Measurements from ENCODE around the gene OR1B1.
"Not testable (repeated sequence)": the region's sequence is repeated elsewhere in the genome, so short reads cannot be mapped to it uniquely, and the experiment has no call there.

OR1B1 gene

GRCh38 chr9:122657527-122657926 lies at the start of gene OR1B1:
Gene OR1B1, minus strand, starts transcription at chr9:122657627.
- DNase-seq: no peak

DNA sequence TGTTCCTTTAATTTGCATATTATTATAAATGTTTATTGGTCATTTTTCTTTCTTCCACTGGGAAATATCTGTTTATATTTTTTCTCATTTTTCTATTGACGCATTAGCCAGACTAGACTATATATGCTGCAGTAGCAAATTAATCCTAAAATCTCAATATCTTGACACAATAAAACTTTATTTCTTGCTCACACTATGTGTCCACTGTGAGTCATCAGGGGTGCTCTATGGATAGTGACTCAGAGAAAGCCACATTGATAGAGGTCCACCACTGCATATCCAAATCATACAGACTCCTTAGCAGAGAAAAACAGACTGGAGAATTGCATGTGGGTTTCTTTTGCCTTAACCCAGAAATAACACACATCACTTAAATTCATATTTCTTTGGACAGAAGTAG lies 38.3 kb upstream of the OR1B1 start:
- DNase-seq: no peak

- DNase-seq: no peak
Measured at GRCh38 chr9:122684851-122685250, 27.4 kb upstream of the OR1B1 start.

DNA sequence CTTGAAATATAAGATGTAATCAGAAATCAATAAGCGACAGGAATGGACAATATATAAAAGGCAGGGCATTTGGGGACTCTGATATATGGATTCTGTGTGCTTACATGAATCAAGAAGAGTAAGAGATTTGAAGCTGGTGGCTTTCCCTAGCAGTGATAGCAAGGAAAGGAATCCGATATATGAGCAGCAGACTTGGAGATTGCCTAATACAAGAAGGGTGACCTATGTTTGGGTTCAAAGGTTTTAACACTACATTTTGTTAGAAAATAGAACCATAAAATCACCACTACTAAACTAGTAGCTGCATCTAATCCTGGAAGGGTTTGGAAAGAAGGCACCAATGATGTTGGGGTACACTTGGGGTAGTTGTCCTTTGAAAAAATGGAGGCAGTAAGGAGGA lies 15.1 kb upstream of the OR1B1 start:
- no peak for DNase-seq

- no peak for DNase-seq
Measured at GRCh38 chr9:122661416-122661815, 4.0 kb upstream of the OR1B1 start, which contains the start of gene OR1L1. Gene OR1L1, plus strand, starts transcription at chr9:122661716. Its CDS starts 0 bp downstream, at chr9:122661716.

GRCh38 chr9:122656378-122656777 lies 1.0 kb downstream of the OR1B1 start:
- DNase-seq: no peak

DNA sequence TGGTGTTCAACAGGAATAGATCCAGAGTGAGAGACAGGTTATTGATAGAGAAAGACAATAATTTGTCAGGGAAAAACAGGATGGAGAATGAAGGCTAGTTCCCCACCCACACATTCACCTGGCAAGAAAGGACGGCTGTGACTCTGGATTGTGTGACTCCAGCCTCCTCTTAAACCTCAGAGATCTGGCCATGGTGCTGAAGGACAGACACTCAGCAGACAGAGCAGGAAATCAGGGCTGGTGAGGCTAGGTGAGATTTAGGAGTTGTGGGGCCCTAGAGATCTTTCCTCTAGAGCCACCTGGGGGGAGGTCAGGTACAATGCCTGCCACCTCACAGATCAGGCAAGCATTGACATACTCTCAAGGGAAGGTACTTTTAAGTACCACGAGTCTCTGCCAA lies 15.2 kb downstream of the OR1B1 start:
- no peak for DNase-seq

DNA sequence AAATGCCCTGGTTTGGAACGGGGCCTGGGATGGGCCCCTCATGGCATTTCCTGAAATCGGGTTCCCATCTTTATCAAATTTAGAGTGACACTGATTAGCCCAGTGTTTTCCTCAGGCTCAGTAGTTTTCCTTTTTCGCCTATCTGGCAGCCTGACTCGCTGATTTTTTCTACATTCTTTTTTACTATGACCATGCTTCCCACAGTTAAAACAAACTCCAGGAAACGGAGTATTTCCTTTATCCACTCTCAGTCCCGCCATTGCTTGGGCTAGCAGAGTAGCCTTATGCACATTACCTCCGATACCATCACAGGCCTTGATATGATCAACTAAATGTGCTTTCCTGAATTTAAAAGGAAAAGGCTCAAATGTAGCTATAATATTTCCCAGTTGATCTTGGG lies 37.4 kb downstream of the OR1B1 start:
- no peak for DNase-seq

- no peak for DNase-seq
Measured at GRCh38 chr9:122614362-122614761, 43.1 kb downstream of the OR1B1 start, which contains the start of gene OR1Q1. Gene OR1Q1, plus strand, starts transcription at chr9:122614738. Its CDS starts 0 bp downstream, at chr9:122614738.

DNA sequence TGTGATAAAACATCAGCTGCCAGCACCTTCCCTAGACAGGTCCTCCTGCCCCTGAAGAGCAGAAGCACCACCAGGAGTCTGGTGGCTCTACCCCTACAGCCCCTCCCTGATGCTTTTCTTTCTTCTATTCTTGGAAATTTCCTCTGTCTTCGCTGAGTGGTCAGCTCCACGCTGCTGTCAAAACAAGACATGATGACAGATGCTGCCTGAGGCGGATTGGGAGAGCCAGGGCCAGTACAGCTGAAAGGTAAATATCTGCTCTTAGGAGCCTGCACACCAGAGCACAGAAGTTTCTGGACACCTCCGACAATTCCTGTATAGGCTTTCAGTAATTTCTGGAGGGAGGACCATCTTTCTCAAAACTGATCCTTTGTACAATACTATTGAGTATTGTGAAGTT lies 47.6 kb downstream of the OR1B1 start:
- no peak for DNase-seq

GRCh38 chr9:122606587-122606986 lies 50.8 kb downstream of the OR1B1 start:
- DNase-seq: no peak

- no peak for DNase-seq
Measured at GRCh38 chr9:122605691-122606090, 51.7 kb downstream of the OR1B1 start.

DNA sequence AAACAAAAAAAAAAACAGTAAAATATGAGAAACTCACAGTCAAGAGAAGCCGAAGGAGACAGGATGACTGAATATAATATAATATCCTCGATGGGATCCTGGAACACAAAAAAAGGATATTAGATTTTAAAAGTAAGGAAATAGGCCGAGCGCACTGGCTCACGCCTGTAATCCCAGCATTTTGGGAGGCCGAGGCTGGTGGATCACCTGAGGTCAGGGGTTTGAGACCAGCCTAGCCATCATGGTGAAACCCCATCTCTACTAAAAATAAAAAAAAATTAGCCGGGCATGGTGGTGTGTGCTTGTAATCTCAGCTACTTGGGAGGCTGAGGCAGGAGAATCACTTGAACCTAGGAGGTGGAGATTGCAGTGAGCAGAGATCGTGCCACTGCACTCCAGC lies 74.1 kb downstream of the OR1B1 start, which contains the start of gene OR1L8:
TSS of gene OR1L8 (minus strand) at position 101 of the 400 bp plus-strand sequence. CDS start 14,907 bp downstream, outside the sequence.
- DNase-seq: not testable (repeated sequence)

DNA sequence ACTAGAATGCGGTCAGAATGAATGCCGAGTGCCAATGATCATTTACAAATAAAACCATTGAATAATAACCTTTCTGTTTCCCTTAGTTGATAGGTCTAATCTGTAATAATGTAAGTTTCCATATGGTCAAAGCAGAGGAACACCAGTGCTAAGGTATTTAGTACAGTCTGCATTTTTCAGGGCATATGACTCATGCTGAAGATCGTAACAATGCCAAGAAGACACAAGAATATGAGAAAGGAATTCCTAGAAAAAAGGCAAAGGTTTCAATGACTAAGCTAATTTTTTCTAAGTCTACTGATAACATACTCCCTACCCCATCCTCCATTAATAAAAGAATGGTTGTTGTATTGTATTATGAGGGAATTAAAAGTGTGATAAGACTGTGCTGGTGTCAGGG lies 77.1 kb downstream of the OR1B1 start:
- DNase-seq: no peak

DNA sequence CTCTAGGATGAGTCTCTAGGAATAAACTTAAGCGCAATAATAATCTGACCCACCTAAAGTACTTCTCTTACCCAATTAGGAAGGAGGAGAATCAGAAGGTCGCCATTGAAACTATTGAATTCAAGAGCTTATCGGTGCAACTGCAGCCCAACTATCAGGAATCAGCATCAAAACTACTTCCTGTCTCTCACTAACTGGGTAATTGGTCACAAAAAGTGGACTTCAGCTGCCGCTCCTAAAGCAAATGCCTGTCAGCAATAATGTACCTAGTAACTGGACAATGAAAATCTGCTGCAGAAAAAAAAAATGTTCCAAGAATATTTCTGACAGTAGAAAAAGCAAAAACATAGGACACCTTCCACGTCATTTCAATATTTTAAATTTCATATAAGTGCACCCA lies 77.6 kb downstream of the OR1B1 start:
- no peak for DNase-seq

Data from stimulated activated CD4-positive, alpha-beta T cell treated with anti-CD3 and anti-CD28 coated beads, Interleukin-4, amount 100 ng/mL, for 1 hour (primary cell).